Glutamatergic neuron (in vitro differentiated cells): ENCODE measurements around the gene CCZ1. TPM values are rescaled to one million over a fixed set of nuclear protein-coding genes. Genes with fewer than 3 reads are reported as not detected.
A peak's percentile ranks its signal among the peaks of the same experiment; 100 is the strongest.
"Not testable (repeated sequence)": the region's sequence is repeated elsewhere in the genome, so short reads cannot be mapped to it uniquely, and the experiment has no call there.

Experiments
- DNase-seq: peaks from one replicate; pipeline ENCODE4 v3.0.0; 2022
- H3K27ac Mint-ChIP-seq: one replicate; pipeline ENCODE4 v1.8.0; 2020; ENCODE audit warnings: mild to moderate bottlenecking, mixed read lengths, inconsistent platforms; ENCODE audit not compliant: unreplicated experiment
- H3K27me3 Mint-ChIP-seq: one replicate; pipeline ENCODE4 v1.8.0; 2020; ENCODE audit warnings: mild to moderate bottlenecking, moderate library complexity, mixed read lengths, inconsistent platforms; ENCODE audit not compliant: unreplicated experiment
- H3K36me3 Mint-ChIP-seq: one replicate; pipeline ENCODE4 v1.8.0; 2020; ENCODE audit warnings: mild to moderate bottlenecking, mixed read lengths, inconsistent platforms; ENCODE audit not compliant: unreplicated experiment
- H3K4me1 Mint-ChIP-seq: one replicate; pipeline ENCODE4 v1.8.0; 2020; ENCODE audit warnings: mild to moderate bottlenecking, low read depth, mixed read lengths, inconsistent platforms; ENCODE audit not compliant: unreplicated experiment
- H3K4me3 Mint-ChIP-seq: one replicate; pipeline ENCODE4 v1.8.0; 2020; ENCODE audit warnings: mild to moderate bottlenecking, mixed read lengths, inconsistent platforms; ENCODE audit not compliant: unreplicated experiment
- H3K9me3 Mint-ChIP-seq: one replicate; pipeline ENCODE4 v1.8.0; 2020; ENCODE audit warnings: mild to moderate bottlenecking, moderate library complexity, mixed read lengths, inconsistent platforms; ENCODE audit not compliant: unreplicated experiment
- total RNA-seq: library from RNA; stranded (reverse); fragmentation: NEBNext Ultra II Directional; extraction: Animal tissue kit (Norgen Biotek cat#: 25700); gene quantifications from one replicate; pipeline ENCODE4 v1.2.1, GENCODE V29; 2021; ENCODE audit not compliant: unreplicated experiment
- TF ChIP-seq, protein P1 (sequence below): fragments of 200-600 bp; sonication (generic); IDR thresholded peaks from one replicate; pipeline ENCODE4 v1.5.0; 2021; ENCODE audit not compliant: partially characterized antibody, unreplicated experiment

Gene CCZ1
- total RNA-seq, 1 donor from 2014 or later = 81.1 TPM

DNA sequence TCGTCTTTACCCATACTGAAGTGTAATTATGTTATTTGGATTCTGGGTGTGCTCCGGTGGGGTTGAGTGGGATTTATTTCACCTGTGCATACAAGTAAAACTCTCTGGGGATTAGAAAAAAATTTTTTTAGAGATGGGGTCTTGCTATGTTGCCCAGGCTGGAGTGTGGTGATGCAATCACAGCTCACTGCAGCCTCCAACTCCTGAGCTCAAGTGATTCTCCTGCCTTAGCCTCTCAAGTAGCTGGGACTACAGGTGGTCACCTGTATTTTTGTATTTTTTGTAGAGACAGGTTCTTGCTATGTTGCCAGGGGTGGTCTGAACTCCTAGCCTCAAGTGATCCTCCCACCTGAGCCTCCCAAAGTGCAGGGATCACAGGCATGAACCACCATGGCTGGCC, 8.3 kb upstream of the CCZ1 start:
- not testable (repeated sequence) for H3K27ac Mint-ChIP-seq, H3K4me3 Mint-ChIP-seq, H3K36me3 Mint-ChIP-seq

DNA sequence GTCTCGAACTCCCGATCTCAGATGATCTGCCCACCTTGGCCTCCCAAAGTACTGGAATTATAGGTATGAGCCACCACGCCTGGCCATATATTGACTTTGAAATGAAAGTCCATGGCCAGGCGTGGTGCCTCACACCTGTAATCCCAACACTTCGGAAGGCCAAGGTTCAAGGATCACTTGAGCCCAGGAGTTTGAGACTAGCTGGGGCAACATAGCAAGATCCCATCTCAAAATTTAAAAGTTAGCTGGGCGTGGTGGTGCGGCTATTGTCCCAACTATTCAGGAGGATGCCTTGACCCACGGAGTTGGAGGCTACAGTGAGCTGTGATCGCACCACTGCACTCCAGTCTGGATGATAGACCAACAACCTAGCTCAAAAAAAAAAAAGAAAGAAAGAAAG, 6.0 kb upstream of the CCZ1 start:
- no peaks in the 10 kb centered on the region for H3K27me3 Mint-ChIP-seq
- H3K36me3 Mint-ChIP-seq = no peaks in the 10 kb centered on the region
- no peaks in the 10 kb centered on the region for H3K4me1 Mint-ChIP-seq
- H3K4me3 Mint-ChIP-seq = no peak overlapping the region
- no peak overlapping the region for H3K27ac Mint-ChIP-seq
- DNase-seq = no peak
- H3K9me3 Mint-ChIP-seq = peaks cover 1% of the 10 kb centered on the region
- TF ChIP-seq, protein P1, sequence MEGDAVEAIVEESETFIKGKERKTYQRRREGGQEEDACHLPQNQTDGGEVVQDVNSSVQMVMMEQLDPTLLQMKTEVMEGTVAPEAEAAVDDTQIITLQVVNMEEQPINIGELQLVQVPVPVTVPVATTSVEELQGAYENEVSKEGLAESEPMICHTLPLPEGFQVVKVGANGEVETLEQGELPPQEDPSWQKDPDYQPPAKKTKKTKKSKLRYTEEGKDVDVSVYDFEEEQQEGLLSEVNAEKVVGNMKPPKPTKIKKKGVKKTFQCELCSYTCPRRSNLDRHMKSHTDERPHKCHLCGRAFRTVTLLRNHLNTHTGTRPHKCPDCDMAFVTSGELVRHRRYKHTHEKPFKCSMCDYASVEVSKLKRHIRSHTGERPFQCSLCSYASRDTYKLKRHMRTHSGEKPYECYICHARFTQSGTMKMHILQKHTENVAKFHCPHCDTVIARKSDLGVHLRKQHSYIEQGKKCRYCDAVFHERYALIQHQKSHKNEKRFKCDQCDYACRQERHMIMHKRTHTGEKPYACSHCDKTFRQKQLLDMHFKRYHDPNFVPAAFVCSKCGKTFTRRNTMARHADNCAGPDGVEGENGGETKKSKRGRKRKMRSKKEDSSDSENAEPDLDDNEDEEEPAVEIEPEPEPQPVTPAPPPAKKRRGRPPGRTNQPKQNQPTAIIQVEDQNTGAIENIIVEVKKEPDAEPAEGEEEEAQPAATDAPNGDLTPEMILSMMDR = no peak

More for the DNA sequence above, 8.3 kb upstream of the CCZ1 start:
- not testable (repeated sequence) for H3K9me3 Mint-ChIP-seq, H3K4me1 Mint-ChIP-seq, DNase-seq, H3K27me3 Mint-ChIP-seq

DNA sequence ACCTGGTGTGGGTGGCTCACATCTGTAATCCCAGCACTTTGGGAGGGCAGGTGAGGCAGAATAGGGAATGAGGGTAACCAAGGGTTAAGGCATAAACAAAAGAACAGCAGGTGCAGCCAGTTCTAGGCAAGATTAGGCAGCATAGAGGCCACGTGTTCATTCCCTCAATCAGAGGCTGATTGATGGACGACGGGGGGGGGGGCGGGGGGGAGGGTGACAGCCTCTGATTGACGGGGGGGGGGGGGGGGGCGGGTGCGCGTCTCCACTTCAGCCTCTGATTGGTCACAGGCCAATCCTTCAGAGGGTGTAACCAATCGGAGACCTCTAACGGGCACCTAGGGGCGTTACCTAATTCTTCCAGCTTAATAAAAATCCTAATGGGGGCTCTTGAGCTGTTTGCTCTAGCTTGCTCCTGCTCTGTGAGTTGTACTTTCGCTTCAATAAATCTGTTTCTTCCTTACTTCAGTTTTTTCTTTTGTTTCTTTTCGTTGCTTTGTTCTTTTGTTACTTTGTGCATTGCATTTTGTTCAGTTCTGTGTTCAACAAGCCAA, 1.1 kb upstream of the CCZ1 start:
- DNase-seq, H3K27me3 Mint-ChIP-seq, H3K9me3 Mint-ChIP-seq, H3K4me1 Mint-ChIP-seq, H3K36me3 Mint-ChIP-seq, H3K27ac Mint-ChIP-seq: not testable (repeated sequence)
- peak overlapping the region; percentile 62 for H3K4me3 Mint-ChIP-seq

DNA sequence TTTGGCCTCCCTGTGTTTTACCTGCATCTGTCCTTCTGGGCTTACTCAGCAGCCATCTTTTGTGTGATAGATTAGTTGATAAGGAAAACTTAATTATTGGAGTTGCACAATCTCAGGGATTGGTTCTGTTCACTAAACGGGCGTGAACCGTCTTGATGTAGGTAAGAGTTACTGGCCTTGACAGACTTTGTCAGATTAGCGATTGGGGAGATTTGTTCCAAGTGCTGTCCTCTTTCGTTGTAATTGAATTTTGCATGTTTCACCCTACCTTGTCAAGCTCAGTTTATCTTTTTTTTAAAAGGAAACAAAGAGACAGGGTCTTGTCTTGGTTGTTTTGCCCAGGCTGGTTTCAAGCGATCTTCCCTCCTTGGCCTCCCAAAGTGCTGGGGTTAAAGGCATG, 4.5 kb downstream of the CCZ1 start:
- not testable (repeated sequence) for H3K9me3 Mint-ChIP-seq, DNase-seq, H3K4me3 Mint-ChIP-seq, H3K36me3 Mint-ChIP-seq, H3K27me3 Mint-ChIP-seq, H3K4me1 Mint-ChIP-seq, H3K27ac Mint-ChIP-seq

DNA sequence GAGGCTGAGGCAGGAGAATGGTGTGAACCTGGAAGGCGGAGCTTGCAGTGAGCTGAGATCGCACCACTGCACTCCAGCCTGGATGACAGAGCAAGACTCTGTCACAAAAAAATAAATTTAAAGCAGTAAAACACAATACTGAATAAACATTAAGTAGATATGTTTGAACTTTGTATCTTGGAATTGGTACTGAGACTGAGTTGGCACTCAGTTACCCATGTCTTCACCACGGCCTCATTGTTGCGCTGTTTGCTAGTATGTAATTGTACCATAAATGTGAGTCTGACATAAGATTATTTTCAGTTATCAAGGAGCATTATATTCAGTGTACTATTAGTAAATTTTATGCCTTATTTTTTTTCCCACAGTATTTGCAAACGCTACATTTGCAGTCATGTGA, 6.2 kb downstream of the CCZ1 start:
- H3K27me3 Mint-ChIP-seq, H3K4me3 Mint-ChIP-seq, H3K27ac Mint-ChIP-seq, H3K9me3 Mint-ChIP-seq, H3K36me3 Mint-ChIP-seq, DNase-seq, H3K4me1 Mint-ChIP-seq: not testable (repeated sequence)

DNA sequence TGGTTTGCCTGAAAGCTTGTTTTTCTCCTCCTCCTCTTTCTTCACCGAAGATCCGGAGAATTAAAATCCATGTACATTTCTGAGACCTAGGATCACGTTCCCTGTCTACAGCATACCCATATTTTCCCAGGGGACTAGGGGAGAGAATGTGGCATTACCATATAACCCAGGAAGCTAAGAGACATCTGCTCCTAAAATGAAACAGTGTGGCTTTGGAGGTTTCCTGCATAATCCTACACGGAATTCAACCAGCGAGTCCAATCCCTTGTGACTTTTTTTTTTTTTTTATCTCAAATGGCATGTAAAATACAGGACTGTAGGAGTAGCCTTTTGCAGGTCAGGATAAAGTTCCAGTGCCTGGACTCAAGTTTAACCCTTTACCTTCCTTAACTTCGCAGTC, 10.3 kb downstream of the CCZ1 start:
- not testable (repeated sequence) for H3K4me3 Mint-ChIP-seq, DNase-seq, H3K27me3 Mint-ChIP-seq, H3K4me1 Mint-ChIP-seq, H3K36me3 Mint-ChIP-seq, H3K9me3 Mint-ChIP-seq, H3K27ac Mint-ChIP-seq

DNA sequence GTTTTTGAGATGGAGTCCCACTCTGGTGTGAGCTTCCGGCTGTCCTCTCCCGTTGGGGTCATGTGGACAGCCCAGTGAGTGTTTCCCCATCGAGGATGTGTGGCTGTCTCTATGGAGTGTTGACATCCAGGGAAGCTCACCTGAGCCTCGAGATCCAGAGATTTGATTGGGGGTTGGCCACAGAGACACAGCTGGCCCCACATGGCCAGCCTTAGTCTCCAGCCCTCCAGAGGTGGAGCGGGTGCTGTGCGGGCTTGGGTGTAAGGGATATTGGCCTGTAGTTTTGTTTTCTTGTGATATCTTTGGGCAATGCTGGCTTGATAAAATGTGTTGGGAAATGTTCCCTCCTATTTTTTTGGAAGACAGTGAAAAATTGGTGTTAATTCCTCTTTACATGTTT, 18.0 kb downstream of the CCZ1 start:
- H3K27ac Mint-ChIP-seq, H3K4me1 Mint-ChIP-seq, H3K36me3 Mint-ChIP-seq, H3K9me3 Mint-ChIP-seq, H3K27me3 Mint-ChIP-seq, H3K4me3 Mint-ChIP-seq, DNase-seq: not testable (repeated sequence)

DNA sequence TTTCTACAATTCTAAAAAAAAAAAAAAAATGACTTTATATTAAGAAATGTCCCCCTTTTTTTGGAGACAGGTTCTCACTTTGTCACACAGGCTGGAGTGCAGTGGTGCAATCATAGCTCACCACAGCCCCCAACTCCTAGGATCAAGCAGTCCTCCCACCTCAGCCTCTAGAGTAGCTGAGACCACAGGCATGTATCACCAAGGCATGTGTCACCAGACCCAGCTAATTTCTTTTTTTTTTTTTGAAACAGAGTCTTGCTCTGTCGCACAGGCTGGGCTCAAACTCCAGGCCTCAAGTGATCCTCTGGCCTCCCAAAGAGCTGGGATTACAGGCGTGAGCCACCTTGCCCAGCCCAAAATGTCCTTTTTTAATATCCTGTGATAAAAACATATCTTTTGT, 25.6 kb downstream of the CCZ1 start:
- not testable (repeated sequence) for H3K36me3 Mint-ChIP-seq, H3K4me1 Mint-ChIP-seq, H3K27ac Mint-ChIP-seq, H3K9me3 Mint-ChIP-seq, DNase-seq, H3K27me3 Mint-ChIP-seq, H3K4me3 Mint-ChIP-seq

DNA sequence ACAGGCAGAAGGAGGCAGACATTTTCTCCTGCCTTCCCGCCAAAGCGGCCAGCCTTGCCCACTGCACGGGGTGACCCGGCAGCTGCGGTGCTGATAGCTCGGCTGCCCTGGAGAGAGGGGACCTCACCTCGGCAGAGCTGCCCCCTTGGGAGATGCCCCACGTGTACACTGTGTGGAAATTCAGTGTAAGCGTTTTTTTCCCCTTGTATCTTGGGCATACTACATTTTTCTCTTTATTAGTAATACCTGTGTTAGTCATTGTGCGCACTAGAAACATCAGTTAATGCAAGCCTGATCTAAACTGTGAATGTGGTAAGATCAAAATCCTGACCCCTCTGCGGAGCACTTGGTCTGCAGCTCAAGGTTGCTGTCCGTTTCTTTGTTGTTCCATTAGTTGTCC, 26.1 kb downstream of the CCZ1 start:
- not testable (repeated sequence) for H3K4me1 Mint-ChIP-seq, H3K4me3 Mint-ChIP-seq, H3K27me3 Mint-ChIP-seq, H3K9me3 Mint-ChIP-seq, DNase-seq, H3K36me3 Mint-ChIP-seq, H3K27ac Mint-ChIP-seq

DNA sequence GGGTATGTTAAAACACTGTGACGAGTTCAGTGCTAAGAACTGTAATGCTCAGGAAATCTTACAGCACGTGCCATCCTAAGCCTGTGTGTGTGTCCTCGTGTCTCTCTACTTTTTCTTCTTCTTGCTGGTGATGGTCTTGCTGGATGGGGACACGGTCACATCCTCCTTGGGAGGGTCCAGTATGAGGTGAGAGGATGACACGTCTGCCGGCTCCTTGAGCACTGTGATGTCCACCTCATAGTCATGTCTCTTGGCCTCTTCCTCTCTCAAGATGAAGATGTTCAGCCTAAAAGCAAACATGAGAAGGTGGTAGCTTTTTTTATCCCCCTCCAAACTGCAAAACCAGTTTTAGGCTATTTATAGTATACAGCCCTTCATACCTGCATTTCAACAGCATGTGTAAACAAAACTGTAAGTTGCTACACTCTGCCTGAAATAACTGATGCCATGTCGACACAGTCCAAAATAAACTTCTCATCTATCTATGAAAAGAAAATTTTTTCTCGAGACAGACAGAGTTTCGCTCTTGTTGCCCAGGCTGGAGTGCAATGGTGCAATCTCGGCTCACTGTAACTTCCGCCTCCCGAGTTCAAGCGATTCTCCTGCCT, 27.8 kb downstream of the CCZ1 start:
- not testable (repeated sequence) for H3K4me1 Mint-ChIP-seq, H3K36me3 Mint-ChIP-seq, H3K4me3 Mint-ChIP-seq, H3K9me3 Mint-ChIP-seq, H3K27ac Mint-ChIP-seq, H3K27me3 Mint-ChIP-seq, DNase-seq

DNA sequence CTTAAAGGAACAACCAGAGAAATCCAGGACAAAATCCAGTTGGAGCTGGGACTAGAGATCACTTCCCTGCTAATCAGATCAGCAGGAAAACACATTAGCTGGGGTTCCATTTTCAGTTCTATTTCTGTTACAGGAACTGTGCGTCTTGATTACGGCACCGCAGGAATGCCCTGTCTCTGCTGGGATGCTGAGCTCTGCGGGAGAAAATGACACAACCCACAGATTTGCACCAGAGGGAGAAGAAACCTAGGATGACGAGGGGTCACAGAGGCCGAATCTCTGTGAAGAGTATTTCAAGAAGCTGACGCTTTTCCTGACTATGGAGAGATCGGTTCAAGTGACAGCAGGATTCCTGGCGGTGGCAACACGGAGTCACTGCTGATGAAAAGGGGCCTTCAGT, 31.8 kb downstream of the CCZ1 start:
- H3K27me3 Mint-ChIP-seq, H3K27ac Mint-ChIP-seq, H3K36me3 Mint-ChIP-seq, H3K4me3 Mint-ChIP-seq, H3K9me3 Mint-ChIP-seq, DNase-seq, H3K4me1 Mint-ChIP-seq: not testable (repeated sequence)

DNA sequence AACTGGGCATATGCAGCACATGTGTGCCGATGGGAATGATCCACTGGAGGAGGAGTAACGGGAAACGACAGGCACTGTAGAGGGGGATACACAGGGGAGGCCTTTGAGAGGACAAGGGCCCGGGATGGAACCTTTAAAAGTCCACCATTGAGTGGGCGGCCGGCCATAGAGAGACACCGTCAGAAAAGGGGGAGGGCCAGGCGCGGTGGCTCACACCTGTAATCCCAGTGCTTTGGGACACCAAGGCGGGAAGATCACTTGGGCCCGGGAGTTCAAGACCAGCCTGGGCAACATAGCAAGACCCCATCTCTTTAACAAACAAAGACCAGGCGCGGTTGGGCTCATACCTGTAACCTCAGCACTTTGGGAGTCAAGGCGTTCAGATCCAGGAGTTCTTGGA, 32.7 kb downstream of the CCZ1 start:
- H3K4me3 Mint-ChIP-seq, DNase-seq, H3K27me3 Mint-ChIP-seq, H3K4me1 Mint-ChIP-seq, H3K9me3 Mint-ChIP-seq, H3K27ac Mint-ChIP-seq, H3K36me3 Mint-ChIP-seq: not testable (repeated sequence)
